ENCODE data around the gene OR2W3. TPM values are rescaled to one million over a fixed set of nuclear protein-coding genes. Genes with fewer than 3 reads are reported as not detected.

Gene OR2W3
- total RNA-seq, 1 experiment from 2014 or later, result not detected

- Histone ChIP-seq H3K4me3 (no peak overlapping the region), H2AFZ (no peak overlapping the region), H3F3A (ENCODE audit: insufficient read depth, low read depth) (no peaks in the 10 kb centered on the region), H3K27me3 (ENCODE audit: insufficient read depth, low read depth) (no peaks in the 10 kb centered on the region), H3K9me3 (ENCODE audit: insufficient read depth, low read depth) (no peaks in the 10 kb centered on the region), H3K9me2 (ENCODE audit: insufficient read depth) (no peaks in the 10 kb centered on the region), H3K4me2 (no peak overlapping the region), H3K36me3 (ENCODE audit: low read depth) (no peaks in the 10 kb centered on the region), H3K27ac (no peak overlapping the region), H3K79me2 (ENCODE audit: low read depth) (no peaks in the 10 kb centered on the region), H4K20me1 (ENCODE audit: insufficient read depth) (no peaks in the 10 kb centered on the region), H3K4me1 (replicated peaks; ENCODE audit: insufficient read depth) (no peaks in the 10 kb centered on the region)
- ChIA-PET POLR2A (ENCODE audit: unreplicated experiment) (no interaction called here), CTCF (no interaction called here)
- intact Hi-C loops (cut with micrococcal nuclease; ENCODE audit: unreplicated experiment), result no loop called here
- TF ChIP-seq EZH2 (IDR thresholded peaks at IDR 0.05; ENCODE audit: low read depth), result no peak
- TF ChIP-seq CTCF (conservative IDR thresholded peaks at IDR 0.05), result no peak
- BruUV-seq (replicated peaks), result no TSS peak
- no peak for DNase-seq
Observed at GRCh38 chr1:247933989-247934388, 38.6 kb downstream of the OR2W3 start.

GRCh38 chr1:247935781-247936180, 40.4 kb downstream of the OR2W3 start:
- Histone ChIP-seq H3K4me2 (no peak overlapping the region), H3K36me3 (ENCODE audit: low read depth) (no peaks in the 10 kb centered on the region), H3K9me2 (ENCODE audit: insufficient read depth) (no peaks in the 10 kb centered on the region), H3K9me3 (ENCODE audit: insufficient read depth, low read depth) (no peaks in the 10 kb centered on the region), H4K20me1 (ENCODE audit: insufficient read depth) (no peaks in the 10 kb centered on the region), H2AFZ (no peak overlapping the region), H3F3A (ENCODE audit: insufficient read depth, low read depth) (no peaks in the 10 kb centered on the region), H3K4me1 (replicated peaks; ENCODE audit: insufficient read depth) (no peaks in the 10 kb centered on the region), H3K27me3 (ENCODE audit: insufficient read depth, low read depth) (no peaks in the 10 kb centered on the region), H3K79me2 (ENCODE audit: low read depth) (no peaks in the 10 kb centered on the region), H3K27ac (no peak overlapping the region), H3K4me3 (no peak overlapping the region)
- ChIA-PET CTCF (no interaction called here), POLR2A (ENCODE audit: unreplicated experiment) (no interaction called here)
- TF ChIP-seq CTCF (conservative IDR thresholded peaks at IDR 0.05), result no peak
- no peak for TF ChIP-seq EZH2 (IDR thresholded peaks at IDR 0.05; ENCODE audit: low read depth)
- BruUV-seq (replicated peaks), result no TSS peak
- no peak for DNase-seq
- intact Hi-C loops (cut with micrococcal nuclease; ENCODE audit: unreplicated experiment), result no loop called here

GRCh38 chr1:247936415-247936814, 41.0 kb downstream of the OR2W3 start:
- TF ChIP-seq CTCF (conservative IDR thresholded peaks at IDR 0.05) (no peak), EZH2 (IDR thresholded peaks at IDR 0.05; ENCODE audit: low read depth) (no peak)
- no TSS peak for BruUV-seq (replicated peaks)

More at GRCh38 chr1:247936415-247936814, 41.0 kb downstream of the OR2W3 start:
- H3K4me1 ChIP-seq (replicated peaks; ENCODE audit: insufficient read depth), result no peaks in the 10 kb centered on the region
- no peaks in the 10 kb centered on the region for H4K20me1 ChIP-seq (ENCODE audit: insufficient read depth)
- H3K27ac ChIP-seq, result no peak overlapping the region
- no peak for DNase-seq
- H2AFZ ChIP-seq, result no peak overlapping the region
- ChIA-PET CTCF (no interaction called here), POLR2A (ENCODE audit: unreplicated experiment) (no interaction called here)
- no peak overlapping the region for H3K4me2 ChIP-seq
- H3K9me3 ChIP-seq (ENCODE audit: insufficient read depth, low read depth), result no peaks in the 10 kb centered on the region
- H3F3A ChIP-seq (ENCODE audit: insufficient read depth, low read depth), result no peaks in the 10 kb centered on the region
- H3K36me3 ChIP-seq (ENCODE audit: low read depth), result no peaks in the 10 kb centered on the region
- intact Hi-C loops (cut with micrococcal nuclease; ENCODE audit: unreplicated experiment), result no loop called here
- no peaks in the 10 kb centered on the region for H3K79me2 ChIP-seq (ENCODE audit: low read depth)
- H3K4me3 ChIP-seq, result no peak overlapping the region
- H3K27me3 ChIP-seq (ENCODE audit: insufficient read depth, low read depth), result no peaks in the 10 kb centered on the region
- H3K9me2 ChIP-seq (ENCODE audit: insufficient read depth), result no peaks in the 10 kb centered on the region
